Activated CD4-positive, alpha-beta T cell treated with anti-CD3 and anti-CD28 coated beads, Interleukin-2, amount 50 U/mL, for 16 hours (primary cell): ENCODE measurements around the gene SCUBE1.
A peak's percentile ranks its signal among the peaks of the same experiment; 100 is the strongest.

Source experiments
- DNase-seq: peaks from one replicate; pipeline ENCODE4 v3.0.0-alpha.2; 2020

The SCUBE1 gene

DNA sequence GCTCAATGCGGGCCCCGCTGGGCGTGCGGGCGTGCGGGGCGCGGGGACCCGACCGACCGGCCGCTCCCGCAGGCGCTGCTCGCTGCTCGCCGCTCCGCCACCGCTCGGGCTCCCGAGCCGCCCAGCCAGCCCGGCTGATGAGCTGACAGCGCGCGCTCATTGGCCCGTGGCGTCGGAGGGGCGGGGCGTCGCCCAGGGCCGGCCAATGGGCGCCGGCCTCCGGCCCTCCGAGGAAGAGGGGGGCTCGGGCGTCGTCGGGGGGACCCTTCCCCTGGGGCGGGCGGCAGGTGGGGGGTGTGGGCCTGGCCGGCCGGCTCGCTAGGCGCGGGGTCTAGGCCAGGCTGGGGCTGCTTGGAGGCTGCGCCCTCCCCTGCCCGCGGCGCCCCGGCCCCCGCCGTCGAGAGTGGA, at the start of gene SCUBE1:
Gene SCUBE1, minus strand, starts transcription at position 111 of the 408 bp plus-strand sequence. CDS start 111 bp downstream, outside the sequence.
- DNase-seq = peak; percentile 39

DNA sequence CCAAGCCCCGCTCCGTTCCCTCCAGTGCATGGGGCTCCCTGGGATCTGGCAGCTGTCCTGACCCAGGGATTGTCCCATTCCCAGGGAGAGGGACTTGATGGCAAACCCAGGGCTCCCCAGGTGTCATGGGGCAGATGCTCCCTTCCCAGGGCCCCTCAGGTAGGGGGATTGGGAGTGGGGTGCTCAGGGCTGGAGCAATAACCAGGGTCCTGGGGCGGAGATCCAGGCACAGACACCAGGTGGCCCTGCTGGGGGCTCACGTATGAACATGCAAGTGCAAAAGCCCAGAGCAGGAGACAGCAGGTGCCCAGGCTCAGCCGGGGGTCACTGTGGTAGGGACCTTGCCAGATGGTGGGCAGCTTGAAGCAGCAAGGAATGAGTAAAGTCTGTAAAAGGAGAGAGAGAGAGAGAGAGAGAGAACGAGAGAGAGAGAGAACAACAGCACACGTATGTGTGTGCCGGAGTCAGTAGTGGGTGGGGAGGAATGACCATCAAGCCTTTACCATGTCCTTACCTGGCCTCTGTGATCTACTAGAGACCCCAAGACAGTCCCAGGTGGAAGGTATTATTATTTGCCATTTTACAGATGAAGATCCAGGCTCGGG, 49.3 kb upstream of the SCUBE1 start:
- DNase-seq = no peak

DNA sequence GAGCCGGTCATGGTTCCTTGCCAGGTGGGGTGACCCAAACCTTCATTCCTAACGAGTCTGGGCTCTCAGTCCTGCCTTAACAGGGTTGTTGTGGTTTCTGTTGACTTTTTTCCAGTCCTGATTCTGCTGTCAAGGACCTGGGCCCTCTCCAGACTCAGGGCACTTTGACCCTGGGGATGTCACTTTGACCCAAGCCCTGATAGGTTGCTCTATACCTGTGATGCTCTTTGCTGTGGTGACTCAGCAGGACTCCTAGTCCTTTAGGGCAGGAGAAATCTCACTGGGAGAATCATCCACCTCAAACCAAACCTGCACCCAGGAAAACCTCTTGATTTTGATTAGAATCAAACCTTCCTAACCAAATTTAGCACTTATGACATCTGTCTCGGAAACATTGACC, 48.1 kb upstream of the SCUBE1 start:
- no peak for DNase-seq

DNA sequence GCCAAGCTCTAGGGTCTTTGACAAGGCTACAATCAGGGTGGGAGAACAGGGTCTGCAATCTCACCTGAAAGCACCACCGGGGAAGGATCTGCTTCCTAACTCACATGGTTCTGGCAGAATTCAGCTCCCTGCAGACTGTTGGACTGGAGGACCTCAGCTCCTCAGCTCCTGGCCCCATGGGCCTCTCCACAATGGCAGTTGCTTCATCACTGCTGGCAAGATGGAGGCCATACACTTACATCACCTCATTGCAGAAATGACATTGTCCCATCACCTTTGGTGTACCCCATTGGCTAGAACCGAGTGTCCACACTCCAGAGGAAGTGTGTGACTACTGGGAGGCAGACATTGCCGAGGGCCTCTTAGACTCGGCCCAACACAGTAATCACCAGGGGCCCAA, 47.7 kb upstream of the SCUBE1 start:
- no peak for DNase-seq

DNA sequence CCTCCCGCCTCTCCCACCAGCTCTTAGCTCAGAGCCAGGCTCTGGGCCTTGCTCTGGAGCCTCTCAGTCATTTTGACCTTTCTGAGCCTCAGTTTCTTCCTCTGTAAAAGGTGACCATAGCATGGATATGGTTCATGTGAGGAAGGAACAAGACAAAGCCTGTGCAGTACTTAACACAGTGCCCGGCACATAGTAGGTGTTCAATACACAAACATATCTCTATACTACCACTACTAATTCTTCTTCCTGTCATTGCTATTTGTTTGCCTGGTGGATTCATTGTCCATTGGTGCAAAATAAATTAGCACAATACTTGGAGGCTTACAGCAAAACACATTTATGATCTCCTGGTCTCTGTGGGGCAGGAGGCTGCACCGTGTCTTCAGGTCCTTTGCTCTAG, 47.0 kb upstream of the SCUBE1 start:
- no peak for DNase-seq

DNA sequence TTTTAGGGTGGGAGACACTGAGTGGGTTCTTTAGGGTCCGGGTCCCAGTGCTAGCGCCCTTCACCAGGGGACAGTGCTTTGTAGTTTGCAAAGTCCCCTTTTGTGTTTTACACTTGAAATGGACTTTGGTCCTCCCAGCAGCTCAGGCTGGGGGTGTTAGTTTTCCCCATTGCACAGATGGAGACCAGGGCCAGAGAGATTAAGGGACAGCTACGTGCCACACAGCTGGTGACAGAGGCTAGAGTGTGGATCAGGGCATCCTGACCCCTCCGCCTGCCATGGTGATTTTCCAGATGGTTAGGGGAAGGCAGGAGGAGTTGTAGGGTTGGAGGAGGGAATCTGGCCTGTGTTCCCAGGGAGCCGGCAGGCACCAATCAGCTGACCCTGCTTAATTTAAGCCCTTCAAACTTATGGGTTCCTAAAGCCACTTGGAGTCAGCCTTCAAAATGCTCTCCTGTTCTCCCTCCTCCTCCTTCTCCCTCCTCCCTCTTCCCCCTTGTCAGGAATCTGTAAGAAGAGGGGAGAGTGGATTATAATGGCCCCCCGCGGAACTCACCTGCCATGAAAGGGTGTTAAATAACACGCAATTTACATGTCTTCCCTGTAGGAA, 46.2 kb upstream of the SCUBE1 start:
- no peak for DNase-seq

DNA sequence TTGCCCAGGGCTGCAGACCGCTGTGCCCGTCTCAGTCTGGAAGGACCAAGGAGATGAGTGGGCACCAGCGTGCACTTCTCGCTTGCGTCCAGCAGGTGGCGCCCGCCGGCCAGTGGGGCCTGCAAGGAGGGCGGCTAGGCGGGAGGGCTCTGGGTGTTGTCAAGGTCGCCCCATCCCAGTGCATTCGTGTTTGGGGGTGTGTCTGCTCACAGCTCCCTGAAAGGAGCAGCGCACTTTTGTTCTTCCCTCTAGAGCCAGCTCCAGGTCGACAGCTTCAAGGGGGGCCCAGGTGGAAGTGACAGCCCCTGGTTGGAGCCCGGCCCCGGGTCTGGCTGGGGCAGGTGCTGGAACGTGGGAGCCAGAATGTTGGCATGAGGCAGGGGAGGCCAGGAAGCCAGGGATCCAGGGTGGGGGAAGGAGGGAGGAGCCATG, 45.3 kb upstream of the SCUBE1 start:
- DNase-seq = peak; percentile 76

DNA sequence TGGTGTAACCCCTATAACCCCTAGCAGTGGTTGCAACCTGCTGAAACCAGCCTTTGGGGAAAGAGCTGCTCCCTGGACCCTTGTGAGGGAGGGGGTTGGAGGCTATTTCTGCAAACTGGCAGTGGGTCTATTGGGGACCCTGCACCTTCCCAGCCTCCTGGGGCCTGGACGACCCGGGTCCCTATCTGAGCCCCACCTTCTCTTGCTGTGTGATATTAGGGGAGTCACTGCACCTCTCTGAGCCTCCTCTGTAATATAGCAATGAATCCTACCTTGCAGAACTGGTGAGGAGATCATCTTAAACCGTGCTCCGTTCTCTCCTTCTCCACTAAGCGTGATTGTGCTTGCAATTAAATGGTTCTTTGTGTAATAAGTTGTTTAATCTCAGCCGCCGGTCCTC, 44.6 kb upstream of the SCUBE1 start:
- no peak for DNase-seq

DNA sequence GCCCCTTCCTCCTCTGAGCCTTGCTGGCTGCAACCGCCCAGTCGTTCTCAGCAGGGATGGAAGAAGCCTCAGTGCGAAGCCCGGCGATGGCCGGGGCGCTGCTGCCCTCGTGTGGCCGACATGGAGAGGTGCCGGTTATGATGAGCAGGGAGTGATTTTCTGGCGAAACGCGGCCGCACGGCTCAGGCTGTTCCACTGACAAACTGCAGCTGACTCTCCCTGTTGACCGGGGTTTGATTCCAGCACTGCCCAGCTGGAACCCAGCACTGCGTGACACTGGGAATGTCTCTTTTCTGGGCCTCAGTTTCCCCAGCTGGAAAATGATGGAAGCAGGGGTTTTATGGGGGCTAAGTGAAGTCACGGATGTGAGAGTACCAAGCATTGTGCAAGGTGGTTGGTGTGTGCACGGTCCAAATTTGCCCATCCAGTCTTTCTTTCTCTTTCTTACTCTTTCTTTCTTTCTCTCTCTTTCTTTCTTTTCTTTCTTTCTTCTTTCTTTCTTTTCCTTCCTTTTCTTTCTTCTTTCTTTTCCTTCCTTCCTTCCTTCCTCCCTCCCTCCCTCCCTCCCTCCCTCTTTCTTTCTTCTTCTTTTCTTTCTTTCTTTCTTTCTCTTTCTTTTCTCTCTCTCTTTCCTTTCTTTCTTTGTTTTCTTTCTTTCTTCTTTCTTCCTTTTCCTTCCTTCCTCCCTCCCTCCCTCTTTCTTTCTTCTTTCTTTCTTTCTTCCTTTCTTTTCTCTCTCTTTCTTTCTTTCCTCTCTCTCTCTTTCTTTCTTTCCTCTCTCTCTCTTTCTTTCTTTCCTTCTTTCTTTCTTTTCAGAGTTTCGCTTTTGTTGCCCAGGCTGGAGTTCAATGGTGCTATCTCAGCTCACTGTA, 42.8 kb upstream of the SCUBE1 start:
- peak; percentile 82 for DNase-seq

DNA sequence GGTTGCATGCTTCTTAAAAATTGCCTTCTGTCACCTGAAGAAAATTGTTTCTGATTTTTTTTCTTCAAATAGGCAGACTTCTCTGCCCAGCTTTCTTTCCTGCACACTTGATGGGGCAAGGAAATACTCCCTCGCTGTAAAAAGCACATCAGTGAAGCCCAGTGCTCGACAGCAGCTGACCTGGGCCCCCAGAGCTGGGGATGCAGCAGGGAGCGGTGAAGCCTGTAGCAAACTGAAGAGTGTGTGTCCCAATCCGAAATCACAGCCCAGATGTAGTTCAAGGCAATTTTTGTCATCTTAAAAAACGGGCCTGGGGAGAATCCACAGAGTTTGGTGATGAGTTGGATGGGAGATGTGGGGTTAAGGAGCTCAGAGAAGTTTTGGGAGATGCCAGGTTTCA, 41.7 kb upstream of the SCUBE1 start:
- no peak for DNase-seq

DNA sequence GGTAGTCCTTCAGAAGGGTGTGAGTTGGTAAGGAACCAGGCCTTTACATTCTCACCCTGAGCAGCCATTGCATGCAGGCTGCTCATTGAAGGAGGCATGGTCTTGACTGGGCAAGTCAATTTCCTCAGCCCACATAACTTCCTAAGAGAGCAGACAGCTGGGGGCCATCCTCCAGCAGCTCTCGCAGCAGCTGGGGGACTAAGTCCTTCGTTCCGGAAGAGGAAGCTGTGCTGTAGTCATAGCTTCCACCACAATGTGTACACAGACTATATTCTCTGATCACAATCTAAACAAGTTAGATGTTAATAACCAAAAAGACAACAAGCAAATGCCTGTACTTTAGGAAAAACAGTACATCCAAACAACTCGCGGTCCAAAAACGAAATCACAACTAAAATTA, 38.5 kb upstream of the SCUBE1 start:
- DNase-seq = peak; percentile 10

DNA sequence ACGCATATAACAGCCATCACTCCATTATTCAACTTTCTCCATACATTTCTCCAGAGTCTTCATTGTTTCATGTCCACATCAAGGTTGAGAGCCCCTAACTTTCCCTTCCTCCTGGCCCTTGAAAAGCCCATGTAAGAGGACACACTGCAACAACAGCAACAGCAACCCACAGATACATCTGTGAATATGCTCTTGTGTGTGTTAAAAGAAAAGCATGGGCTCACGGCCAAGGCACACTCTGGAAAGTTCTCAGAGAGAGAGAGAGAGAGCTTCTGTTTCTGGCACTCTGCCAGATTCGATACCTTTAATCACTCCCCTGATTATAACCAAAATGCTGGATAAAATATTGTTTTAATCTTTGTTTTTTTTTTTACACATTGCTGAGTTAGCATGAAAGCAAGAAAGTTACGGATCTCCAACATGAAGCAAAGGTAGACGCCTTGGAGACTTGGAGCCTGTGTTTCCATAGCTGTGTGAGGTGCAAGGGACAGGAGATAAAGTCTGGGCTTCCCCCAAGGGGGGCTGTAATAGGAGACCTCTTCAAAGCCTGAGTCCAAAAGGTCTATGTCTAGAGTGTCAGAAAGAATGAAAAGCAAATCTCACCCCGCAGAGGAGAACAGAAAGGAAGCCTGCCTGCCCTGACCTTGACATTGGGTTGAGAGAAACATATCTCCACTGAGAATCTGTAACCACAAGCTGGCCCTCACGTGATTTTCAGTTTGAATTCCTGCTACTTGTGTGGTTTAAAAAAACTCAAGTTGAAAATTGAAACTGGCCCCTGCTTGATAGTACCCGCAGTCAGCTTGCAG, 34.9 kb upstream of the SCUBE1 start:
- peak; percentile 68 for DNase-seq

DNA sequence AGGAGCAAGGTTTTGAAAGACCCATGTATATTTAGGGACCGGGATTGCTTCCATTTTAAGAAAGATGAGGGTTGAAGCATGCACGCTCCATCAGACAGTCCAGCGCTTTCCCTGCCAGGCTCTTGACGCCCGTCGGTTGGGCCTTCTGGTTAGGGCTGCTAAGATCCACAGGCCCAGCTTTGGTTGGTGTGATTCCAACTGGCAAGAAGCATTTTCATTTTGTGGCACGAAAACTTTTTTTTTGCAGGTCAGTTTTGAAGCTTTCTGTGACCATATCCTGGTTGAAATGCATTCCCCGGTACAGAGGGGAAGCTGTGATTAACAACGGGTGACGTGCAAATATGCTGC, 34.4 kb upstream of the SCUBE1 start:
- no peak for DNase-seq

DNA sequence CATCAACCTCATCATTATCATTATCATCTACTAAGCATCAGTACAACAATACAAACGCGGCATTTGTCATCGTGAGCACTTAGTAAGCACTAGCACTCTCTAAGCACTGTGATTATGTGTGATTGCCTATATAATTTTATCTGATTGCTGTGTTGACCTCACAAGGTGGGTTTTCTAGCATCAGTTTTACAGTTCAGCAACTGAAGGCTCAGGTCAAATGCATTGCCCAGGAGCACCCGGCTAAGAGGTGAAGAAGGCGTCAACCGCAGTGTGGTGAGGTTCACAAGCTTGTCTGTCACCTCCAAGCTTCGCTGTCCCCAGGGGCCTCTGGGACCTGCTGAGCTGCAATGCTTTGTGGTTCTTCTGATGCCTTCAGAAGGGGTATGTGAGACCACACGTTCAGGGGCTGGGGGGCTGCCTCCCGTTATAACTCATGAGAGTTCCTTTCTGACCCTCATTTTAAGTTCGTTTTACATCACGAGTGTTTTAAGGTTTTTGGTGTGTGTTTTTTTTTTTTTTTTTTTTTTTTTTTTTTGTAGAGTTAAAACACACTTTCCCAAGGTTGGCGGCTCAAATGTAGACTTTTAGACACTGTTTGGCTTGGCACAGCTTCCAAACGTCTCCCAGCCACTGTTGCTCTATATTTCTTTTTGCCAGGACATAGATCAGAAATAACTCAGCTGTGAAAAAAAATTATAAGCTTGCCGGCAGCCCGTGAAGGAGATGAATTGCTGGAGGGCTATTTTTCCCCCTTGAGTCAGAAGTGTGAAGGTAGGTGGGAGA, 33.8 kb upstream of the SCUBE1 start:
- peak; percentile 58 for DNase-seq

DNA sequence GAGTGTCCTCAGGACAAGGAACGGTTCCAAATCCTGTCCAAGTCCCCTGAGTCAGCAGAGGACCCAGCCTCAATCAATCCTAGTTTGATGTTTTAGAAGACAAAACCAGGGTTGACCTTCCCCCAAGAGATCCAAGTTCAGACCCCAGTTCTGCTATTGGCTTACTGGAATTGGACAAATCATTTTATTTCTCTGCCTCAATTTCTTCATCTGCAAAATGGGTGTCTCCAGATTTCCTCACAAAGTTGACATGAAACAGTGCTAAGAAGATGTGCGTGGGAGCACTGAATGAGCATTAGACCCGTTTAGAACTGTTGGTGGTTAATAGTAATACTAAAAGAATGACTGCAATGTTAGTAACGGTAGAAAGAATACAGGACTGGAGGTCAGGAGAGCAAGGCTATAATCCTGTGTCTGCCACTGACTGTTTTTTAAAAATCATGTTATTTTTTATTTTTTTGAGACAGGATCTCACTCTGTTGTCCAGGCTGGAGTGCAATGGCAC, 32.8 kb upstream of the SCUBE1 start:
- DNase-seq = no peak

DNA sequence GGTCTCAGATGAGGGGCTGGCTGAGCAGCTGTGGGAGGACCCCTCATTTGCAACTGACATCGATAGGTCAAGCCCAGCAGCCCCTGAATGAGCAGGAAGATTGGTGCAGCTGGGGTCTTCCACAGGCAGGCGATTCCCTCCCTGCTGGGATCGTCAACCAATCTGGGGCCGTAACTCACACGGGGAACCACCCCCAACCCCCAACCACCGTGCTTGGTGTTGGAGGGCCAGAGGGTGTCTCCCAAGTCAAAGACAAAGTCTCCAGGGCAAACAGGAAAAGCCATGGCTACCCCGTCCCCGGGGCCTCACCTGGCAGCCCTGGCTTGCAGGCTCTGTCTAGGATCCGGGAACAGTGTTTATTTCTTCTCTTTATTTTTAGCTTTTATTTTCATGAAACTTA, 26.9 kb upstream of the SCUBE1 start:
- DNase-seq = no peak

DNA sequence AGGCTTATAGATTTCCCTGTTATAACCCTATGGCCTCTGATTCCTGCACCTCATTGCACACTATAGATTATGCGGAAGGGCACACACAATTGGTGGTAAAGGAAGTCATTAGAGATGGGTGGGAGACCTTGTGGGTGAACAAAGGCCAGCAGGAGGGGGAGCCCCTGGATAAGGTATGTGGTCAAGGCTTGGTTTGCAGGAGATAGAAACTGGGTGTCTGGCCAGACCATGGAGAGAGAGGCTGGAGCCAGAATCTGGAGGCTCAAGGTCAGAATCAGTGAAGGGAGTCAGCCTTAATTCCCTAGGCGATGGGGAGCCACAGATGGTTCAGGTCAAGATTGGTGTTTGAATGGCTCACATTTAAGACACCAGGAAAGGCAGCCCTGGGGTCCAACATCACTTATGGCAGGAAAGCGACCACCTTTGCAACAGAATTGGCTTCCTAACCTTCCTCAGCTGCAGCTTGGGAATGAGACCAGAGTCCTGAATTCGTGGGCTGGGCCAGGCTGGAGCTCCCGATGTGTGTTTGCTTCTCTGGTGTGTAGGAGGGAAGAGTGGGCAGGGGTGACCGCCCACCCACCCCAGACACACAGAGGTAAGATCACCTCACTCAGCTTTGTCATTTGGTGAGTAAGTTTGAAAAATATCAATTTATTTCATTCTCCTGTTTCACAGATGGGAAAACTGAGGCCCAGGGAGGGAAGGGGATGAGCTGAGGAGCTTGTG, 22.7 kb upstream of the SCUBE1 start:
- DNase-seq = no peak

DNA sequence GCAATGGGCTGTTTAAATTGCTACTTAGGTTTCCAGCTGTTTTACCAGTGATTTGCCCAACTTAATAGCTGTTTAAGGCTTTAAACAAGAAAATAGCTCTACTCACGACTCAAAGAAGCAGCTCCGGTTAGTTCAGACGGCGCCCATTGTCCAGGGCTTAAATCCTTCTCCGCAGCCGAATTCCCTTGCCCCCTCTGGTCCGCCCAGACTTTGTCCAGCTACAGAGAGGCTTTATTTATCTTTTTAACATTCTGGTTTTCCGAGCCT, 20.9 kb upstream of the SCUBE1 start:
- no peak for DNase-seq

DNA sequence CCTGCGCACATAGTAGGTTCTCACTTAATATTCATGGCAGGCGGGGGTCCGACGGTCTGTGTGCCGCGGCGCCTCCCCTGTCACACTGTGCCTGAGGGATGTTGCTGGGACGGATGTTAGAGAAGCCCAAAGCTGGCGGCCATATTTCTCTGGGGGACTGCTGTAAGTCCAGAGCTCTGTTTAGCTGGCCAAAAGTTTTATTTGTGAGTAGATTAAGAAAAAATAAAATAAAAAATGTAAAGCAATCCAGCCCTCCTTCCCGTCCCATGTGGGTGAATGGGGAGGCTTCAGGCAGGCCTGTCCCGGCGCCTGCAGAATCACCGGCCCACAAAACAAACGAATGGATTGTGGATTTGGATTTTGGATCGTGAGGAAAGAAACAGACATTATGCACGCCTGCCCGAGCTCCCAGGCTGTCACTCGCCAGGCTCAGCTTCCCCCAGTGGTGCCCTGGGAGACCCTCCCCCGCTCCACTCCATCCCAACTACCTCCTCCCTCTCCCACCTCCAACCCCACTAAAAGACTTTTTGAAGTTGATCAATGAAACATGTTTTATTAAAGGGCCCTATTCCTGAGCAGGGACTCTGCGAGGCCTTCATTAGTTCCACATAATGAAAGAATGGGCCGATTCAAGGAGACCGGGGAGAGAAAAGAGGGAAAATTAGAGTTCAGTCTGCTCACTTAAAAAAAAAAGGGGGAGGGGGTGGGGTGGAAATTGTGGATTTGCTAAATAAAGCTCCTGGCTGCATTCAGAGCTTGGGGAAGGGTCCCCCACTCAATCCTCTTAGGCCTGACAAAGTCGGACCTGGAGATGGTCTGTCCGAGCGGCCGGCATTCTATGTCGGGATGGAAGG, 20.4 kb upstream of the SCUBE1 start:
- no peak for DNase-seq

DNA sequence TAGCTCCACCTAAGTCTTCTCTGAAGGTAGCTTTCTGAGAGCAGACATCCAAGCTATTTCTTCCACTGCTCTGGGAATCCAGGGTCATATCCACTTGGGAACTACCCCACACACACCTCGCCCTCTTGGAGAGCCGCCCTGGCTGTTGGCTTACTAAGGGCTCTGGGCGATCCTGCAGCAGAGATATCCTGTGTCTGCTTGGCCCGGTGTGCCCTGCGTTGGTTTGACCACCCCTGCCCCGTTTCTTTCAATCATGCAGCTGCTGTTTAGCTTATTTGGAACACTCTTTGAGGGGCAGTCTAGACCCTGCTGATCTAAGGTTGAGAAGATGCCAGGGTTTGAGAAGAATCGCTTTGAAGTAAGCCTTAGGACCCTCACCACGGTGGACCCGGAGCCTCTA, 17.4 kb upstream of the SCUBE1 start:
- DNase-seq = no peak

DNA sequence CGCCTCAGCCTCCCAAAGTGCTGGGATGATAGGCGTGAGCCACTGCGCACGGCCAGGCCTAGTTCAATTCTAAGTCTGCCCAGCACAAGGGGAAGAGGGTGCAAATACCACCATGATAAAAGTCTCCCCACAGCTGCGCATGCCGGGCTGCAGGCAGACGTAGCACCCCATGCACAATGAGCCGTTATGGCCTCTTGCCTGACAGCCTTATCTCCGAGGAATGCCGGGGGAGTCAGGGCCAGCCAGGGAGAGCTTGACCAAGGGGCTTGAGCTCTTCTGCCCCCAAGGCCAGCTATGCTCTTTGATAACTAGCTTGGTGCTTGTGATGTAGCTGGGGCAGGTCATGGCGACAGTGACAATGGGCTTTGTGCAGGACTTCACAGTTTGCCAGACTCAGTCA, 13.7 kb upstream of the SCUBE1 start:
- DNase-seq = no peak
